ENCODE results near the gene PDCD2L. TPM values are rescaled to one million over a fixed set of nuclear protein-coding genes. Genes with fewer than 3 reads are reported as not detected.
"Not testable (repeated sequence)": the region's sequence is repeated elsewhere in the genome, so short reads cannot be mapped to it uniquely, and the experiment has no call there.

The PDCD2L gene
- total RNA-seq, 6 donors from 2014 or later = 3.2 to 35.6 (median 9.5) TPM

GRCh38 chr19:34448191-34448590 is 44.0 kb downstream of the PDCD2L start:
- no peak for ATAC-seq (ENCODE audit: low FRiP score in 2 of 2)
- H3K36me3 ChIP-seq = peaks cover 35 to 98% (median 63%) of the 10 kb centered on the region in 4 donors

GRCh38 chr19:34452723-34453122 is 48.5 kb downstream of the PDCD2L start:
- TF ChIP-seq EP300 (IDR thresholded peaks at IDR 0.05) (no peak), POLR2A (IDR thresholded peaks at IDR 0.05) (no peak), CTCF (IDR thresholded peaks at IDR 0.05) (no peak), POLR2AphosphoS5 (IDR thresholded peaks at IDR 0.05) (no peak)
- Histone ChIP-seq H3K4me1 (no peaks in the 10 kb centered on the region), H3K9me3 (no peaks in the 10 kb centered on the region), H3K36me3 (peaks cover 17 to 79% (median 45%) of the 10 kb centered on the region in 4 donors), H3K27ac (no peak overlapping the region), H3K4me3 (no peak overlapping the region), H3K27me3 (no peaks in the 10 kb centered on the region)
- DNase-seq = no peak
- ATAC-seq (ENCODE audit: low FRiP score in 2 of 2) = no peak

More at GRCh38 chr19:34448191-34448590, 44.0 kb downstream of the PDCD2L start:
- 92 to 98% methylated on average over 3 of the region's 3 CpGs for WGBS, 2 donors
- no peak overlapping the region for H3K4me3 ChIP-seq
- H3K4me1 ChIP-seq = no peaks in the 10 kb centered on the region
- no peaks in the 10 kb centered on the region for H3K27me3 ChIP-seq
- H3K27ac ChIP-seq = no peak overlapping the region
- TF ChIP-seq POLR2A (IDR thresholded peaks at IDR 0.05) (no peak), EP300 (IDR thresholded peaks at IDR 0.05) (no peak), CTCF (IDR thresholded peaks at IDR 0.05) (no peak), POLR2AphosphoS5 (IDR thresholded peaks at IDR 0.05) (no peak)
- H3K9me3 ChIP-seq = no peaks in the 10 kb centered on the region
- no peak for DNase-seq

GRCh38 chr19:34454091-34454490 is 49.9 kb downstream of the PDCD2L start:
- no peak for TF ChIP-seq POLR2AphosphoS5 (IDR thresholded peaks at IDR 0.05)
- TF ChIP-seq POLR2A (IDR thresholded peaks at IDR 0.05) = no peak
- no peak for TF ChIP-seq EP300 (IDR thresholded peaks at IDR 0.05)
- TF ChIP-seq CTCF (IDR thresholded peaks at IDR 0.05) = no peak
- Histone ChIP-seq H3K36me3 (peaks cover 10 to 72% (median 45%) of the 10 kb centered on the region in 4 donors), H3K9me3 (no peaks in the 10 kb centered on the region), H3K4me1 (peaks cover 0 to 2% (median 0%) of the 10 kb centered on the region in 4 donors), H3K4me3 (no peak overlapping the region), H3K27me3 (no peaks in the 10 kb centered on the region), H3K27ac (no peak overlapping the region)
- no peak for DNase-seq
- ATAC-seq (ENCODE audit: low FRiP score in 2 of 2) = no peak
- WGBS, 2 donors = 64 to 90% methylated on average over 2 of the region's 2 CpGs

GRCh38 chr19:34454685-34455084 is 50.5 kb downstream of the PDCD2L start:
- H3K4me3 ChIP-seq = no peak overlapping the region
- ATAC-seq (ENCODE audit: low FRiP score in 2 of 2) (no peak), DNase-seq (no peak)
- H3K36me3 ChIP-seq = peaks cover 10 to 72% (median 50%) of the 10 kb centered on the region in 4 donors
- H3K4me1 ChIP-seq = peaks cover 0 to 8% (median 2%) of the 10 kb centered on the region in 4 donors
- 90 to 95% methylated on average over 3 of the region's 3 CpGs for whole genome bisulfite sequencing, 2 donors
- TF ChIP-seq POLR2AphosphoS5 (IDR thresholded peaks at IDR 0.05) = no peak
- TF ChIP-seq CTCF (IDR thresholded peaks at IDR 0.05) = no peak
- TF ChIP-seq EP300 (IDR thresholded peaks at IDR 0.05) = no peak
- TF ChIP-seq POLR2A (IDR thresholded peaks at IDR 0.05) = no peak
- H3K27ac ChIP-seq = no peak overlapping the region
- no peaks in the 10 kb centered on the region for H3K9me3 ChIP-seq
- no peaks in the 10 kb centered on the region for H3K27me3 ChIP-seq

- not testable (repeated sequence) for H3K27me3 ChIP-seq; DNase-seq; H3K4me3 ChIP-seq; ATAC-seq (ENCODE audit: low FRiP score in 2 of 2); H3K27ac ChIP-seq; H3K9me3 ChIP-seq
- 91 to 92% methylated on average over 15 to 17 of the region's 17 CpGs for WGBS, 2 donors
- Histone ChIP-seq H3K4me1 (peaks cover 0 to 17% (median 6%) of the 10 kb centered on the region in 4 donors), H3K36me3 (peaks cover 12 to 73% (median 55%) of the 10 kb centered on the region in 4 donors)
These were observed 51.7 kb downstream of the PDCD2L start for GRCh38 chr19:34455783-34456480.

Measured in upper lobe of left lung (tissue), 6 donors.